CD4-positive, alpha-beta T cell (primary cell): ENCODE results near the gene DHPS. TPM values are rescaled to one million over a fixed set of nuclear protein-coding genes. Genes with fewer than 3 reads are reported as not detected.
"Not testable (repeated sequence)": the region's sequence is repeated elsewhere in the genome, so short reads cannot be mapped to it uniquely, and the experiment has no call there.

Experiments
- ATAC-seq: fragments of 200-7000 bp; cut with Tn5 transposase; one replicate; pipeline ENCODE4 v1.10.0; 2022; ENCODE audit warnings: mild to moderate bottlenecking; ENCODE audit not compliant: poor library complexity
- CTCF ChIA-PET: fragments of 350-600 bp; sonication (Branson Sonifier 250); formaldehyde crosslinking; loops from one replicate; lab custom pipeline; 2021; ENCODE audit warnings: antibody characterized with exemption, inconsistent platforms; lab: Charles Lee
- POLR2A ChIA-PET: fragments of 350-600 bp; sonication (Branson Sonifier 250); formaldehyde crosslinking; loops from one replicate; lab custom pipeline; 2021; ENCODE audit warnings: antibody characterized with exemption, inconsistent platforms; lab: Charles Lee
- DNase-seq, 14 experiments: peaks; one replicate each; pipeline ENCODE4 v3.0.0-alpha.2; 2013 to 2020; ENCODE audit warnings: mixed read lengths in 2 of 14
- H3K27ac ChIP-seq, 2 donors: one replicate each; pipeline versions ENCODE4 v1.5.1 to v1.7.0; 2013; ENCODE audit warnings: low read length in 2 of 2, low read depth in 1 of 2, mild to moderate bottlenecking in 1 of 2
- H3K27me3 ChIP-seq, 2 experiments: 1 replicate in 1 of 2; 2 replicates in 1 of 2; pipeline versions ENCODE4 v1.6.1 to v1.7.0; 2013; ENCODE audit warnings: low read length in 2 of 2, control low read depth in 1 of 2, mild to moderate bottlenecking in 1 of 2, moderate library complexity in 1 of 2; ENCODE audit not compliant: insufficient read depth in 2 of 2, control insufficient read depth in 1 of 2
- H3K36me3 ChIP-seq: one replicate; pipeline ENCODE4 v1.6.1; 2013; ENCODE audit warnings: low read length, control low read depth; ENCODE audit not compliant: insufficient read depth
- H3K4me1 ChIP-seq: one replicate; pipeline ENCODE4 v1.6.1; 2013; ENCODE audit warnings: low read length, control low read depth; ENCODE audit not compliant: insufficient read depth
- H3K4me3 ChIP-seq: one replicate; pipeline ENCODE4 v1.5.1; 2013; ENCODE audit warnings: mild to moderate bottlenecking, low read length, moderate library complexity
- H3K9me3 ChIP-seq, 2 experiments: 1 replicate in 1 of 2; 2 replicates in 1 of 2; pipeline versions ENCODE4 v1.6.1 to v1.7.0; 2013; ENCODE audit warnings: low read length in 2 of 2, mild to moderate bottlenecking in 2 of 2, control low read depth in 1 of 2, moderate library complexity in 1 of 2; ENCODE audit not compliant: control insufficient read depth in 1 of 2, insufficient read depth in 1 of 2
- H3K27ac Mint-ChIP-seq: one replicate; pipeline ENCODE4 v1.8.0; 2020; ENCODE audit warnings: mixed read lengths
- H3K27me3 Mint-ChIP-seq: one replicate; pipeline ENCODE4 v1.8.0; 2021; ENCODE audit warnings: mixed read lengths
- H3K36me3 Mint-ChIP-seq: one replicate; pipeline ENCODE4 v1.8.0; 2021; ENCODE audit warnings: low read depth, mixed read lengths
- H3K4me1 Mint-ChIP-seq: one replicate; pipeline ENCODE4 v1.8.0; 2021; ENCODE audit warnings: low read depth, mixed read lengths
- H3K4me3 Mint-ChIP-seq: one replicate; pipeline ENCODE4 v1.8.0; 2020; ENCODE audit warnings: mild to moderate bottlenecking, mixed read lengths
- H3K9me3 Mint-ChIP-seq: one replicate; pipeline ENCODE4 v1.8.0; 2020; ENCODE audit warnings: mixed read lengths
- CTCF ChIP-seq: fragments of 200-600 bp; IDR thresholded peaks from one replicate; pipeline ENCODE4 v1.8.0; 2022; ENCODE audit warnings: antibody characterized with exemption, mild to moderate bottlenecking
- intact Hi-C, 2 experiments: fragments of 100-400 bp; cut with DNase I in 1 of 2; cut with micrococcal nuclease in 1 of 2; formaldehyde crosslinking; loops; one replicate each; pipeline versions ENCODE4 v1.15.1 to v1.9.0; 2023 to 2025; cut with DNase I, micrococcal nuclease
- total RNA-seq, 174 experiments: library from RNA in 2 of 174; stranded (reverse) in 2 of 174; gene quantifications; one replicate each; pipeline ENCODE4 v1.2.3 and lab custom pipeline; 2021 to 2026

Gene DHPS
- total RNA-seq, 2 experiments from 2014 or later = 112 to 113 TPM

DNA sequence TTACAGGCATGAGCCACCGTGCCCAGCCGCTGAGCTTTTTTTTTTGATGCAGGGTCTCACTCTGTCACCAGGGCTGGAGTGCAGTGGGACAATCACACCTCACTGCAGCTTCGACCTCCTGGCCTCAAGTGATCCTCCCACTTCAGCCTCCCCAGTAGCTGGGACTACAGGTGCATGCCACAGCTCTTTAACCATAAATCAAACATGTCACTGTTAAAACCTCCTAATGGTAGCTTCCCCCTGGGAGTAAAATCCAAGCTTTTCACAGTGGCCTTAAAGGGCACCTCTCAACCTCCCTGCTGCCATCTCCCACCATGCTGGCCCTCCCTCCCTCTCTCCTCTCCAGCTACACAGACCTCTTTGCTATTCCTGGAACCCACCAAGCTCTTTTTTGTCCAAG lies 4.2 kb upstream of the DHPS start:
- H3K4me1 ChIP-seq = peaks cover 14% of the 10 kb centered on the region
- no peaks in the 10 kb centered on the region for H3K36me3 ChIP-seq
- CTCF ChIA-PET = interaction anchor here (1.1 kb wide), 1 partner anchor 46 kb away, joined by 3 read pairs; no protein-coding TSS in a partner anchor
- H3K4me3 Mint-ChIP-seq = no peak overlapping the region
- no peaks in the 10 kb centered on the region for H3K9me3 ChIP-seq
- no peak overlapping the region for H3K27ac ChIP-seq
- DNase-seq (no peak), ATAC-seq (no peak)
- H3K27ac Mint-ChIP-seq = no peak overlapping the region
- no peaks in the 10 kb centered on the region for H3K9me3 Mint-ChIP-seq
- no peaks in the 10 kb centered on the region for H3K27me3 ChIP-seq
- H3K36me3 Mint-ChIP-seq = peaks cover 11% of the 10 kb centered on the region
- H3K27me3 Mint-ChIP-seq = no peaks in the 10 kb centered on the region
- peaks cover 10% of the 10 kb centered on the region for H3K4me1 Mint-ChIP-seq
- POLR2A ChIA-PET = no interaction called here
- intact Hi-C loops = no loop called here
- TF ChIP-seq CTCF = no peak
- no peak overlapping the region for H3K4me3 ChIP-seq

- TF ChIP-seq CTCF = no peak
- ChIA-PET POLR2A (interaction anchor here (1.4 to 3.1 kb wide), 5 partner anchors 11 to 211 kb away, joined by 4 to 28 read pairs (median 20); partner anchors contain the start of genes FBXW9, GCDH and TNPO2), CTCF (interaction anchor here (2.8 kb wide), 1 partner anchor 43 kb away, joined by 8 read pairs; the partner anchor contains the start of gene TNPO2)
- no peak overlapping the region for H3K27ac ChIP-seq
- DNase-seq = no peak
- Mint-ChIP-seq H3K36me3 (peaks cover 53% of the 10 kb centered on the region), H3K4me1 (peaks cover 35% of the 10 kb centered on the region), H3K4me3 (peak overlapping the region; percentile 48), H3K9me3 (no peaks in the 10 kb centered on the region), H3K27ac (no peak overlapping the region), H3K27me3 (no peaks in the 10 kb centered on the region)
- no peaks in the 10 kb centered on the region for H3K9me3 ChIP-seq
- intact Hi-C loops = loop anchor here (2.0 to 5.0 kb wide), 2 partner anchors 42 to 43 kb away; partner anchors contain the start of gene TNPO2 (in 2 of the 2)
- H3K4me3 ChIP-seq = no peak overlapping the region
- no peaks in the 10 kb centered on the region for H3K27me3 ChIP-seq
- no peak for ATAC-seq
- H3K36me3 ChIP-seq = peaks cover 51% of the 10 kb centered on the region
- peaks cover 44% of the 10 kb centered on the region for H3K4me1 ChIP-seq
These were observed 1.6 kb downstream of the DHPS start for GRCh38 chr19:12680034-12680433.

DNA sequence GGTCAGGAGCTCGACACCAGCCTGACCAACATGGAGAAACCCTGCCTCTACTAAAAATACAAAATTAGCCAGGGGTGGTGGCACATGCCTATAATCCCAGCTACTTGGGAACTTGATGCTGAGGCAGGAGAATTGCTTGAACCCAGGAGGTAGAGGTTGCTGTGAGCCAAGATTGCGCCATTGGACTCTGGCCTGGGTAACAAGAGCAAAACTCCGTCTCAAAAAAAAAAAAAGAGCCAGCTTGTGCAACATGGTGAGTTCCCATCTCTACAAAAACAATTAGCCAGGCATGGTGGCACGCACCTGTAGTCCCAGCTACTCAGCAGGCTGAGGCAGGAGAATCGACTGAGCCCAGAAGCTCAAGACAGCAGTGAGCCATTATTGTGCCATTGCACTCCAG lies 3.6 kb downstream of the DHPS start:
- H3K4me3 Mint-ChIP-seq, H3K27ac ChIP-seq, H3K9me3 Mint-ChIP-seq, H3K27ac Mint-ChIP-seq, H3K27me3 ChIP-seq, H3K27me3 Mint-ChIP-seq, H3K4me3 ChIP-seq, DNase-seq, H3K9me3 ChIP-seq, ATAC-seq: not testable (repeated sequence)
- ChIA-PET POLR2A (interaction anchor here (0.6 to 1.1 kb wide), 2 partner anchors 9 to 13 kb away, joined by 3 to 4 read pairs; a partner anchor contains a TSS), CTCF (interaction anchor here (0.8 kb wide), 1 partner anchor 9 kb away, joined by 3 read pairs; a partner anchor contains a TSS)
- peaks cover 35% of the 10 kb centered on the region for H3K4me1 Mint-ChIP-seq
- Histone ChIP-seq H3K36me3 (peaks cover 68% of the 10 kb centered on the region), H3K4me1 (peaks cover 44% of the 10 kb centered on the region)
- intact Hi-C loops = loop anchor here in 1 of 2 experiments (5.0 kb wide), 1 partner anchor 119 kb away; no protein-coding TSS in a partner anchor
- H3K36me3 Mint-ChIP-seq = peaks cover 70% of the 10 kb centered on the region
